ENCODE data around the gene TMEM63C. TPM values are rescaled to one million over a fixed set of nuclear protein-coding genes. Genes with fewer than 3 reads are reported as not detected.

The TMEM63C gene
- total and polyA plus RNA-seq, 2 donors from 2014 or later = 0.84 to 1.9 TPM

- Histone ChIP-seq H3K4me3 (ENCODE audit: low read length in 3 of 3) (no peak overlapping the region), H3K27me3 (ENCODE audit: control insufficient read depth, insufficient read depth, low read length) (no peaks in the 10 kb centered on the region)
- peak in 1 of 5 donors; percentile 22 for DNase-seq
These were observed 5.5 kb downstream of the TMEM63C start for GRCh38 chr14:77186911-77187648.

DNA sequence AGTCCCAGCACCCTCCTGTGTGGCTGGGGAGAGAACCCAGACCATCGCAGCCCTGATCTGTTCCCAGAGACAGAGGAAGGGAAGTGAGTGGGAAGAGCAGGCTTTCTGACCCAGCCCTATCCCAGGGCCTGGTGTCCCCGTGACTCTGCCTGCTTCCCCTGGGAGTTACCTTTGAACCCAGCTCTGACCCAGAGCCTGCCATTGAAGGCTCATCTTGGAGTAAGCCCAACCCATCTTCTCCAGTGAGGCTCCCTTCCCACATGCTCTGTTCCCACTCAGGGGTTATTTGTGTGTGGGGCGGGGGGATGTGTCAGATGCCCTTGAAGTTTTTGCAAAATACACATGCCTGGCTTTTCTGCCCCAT is 6.0 kb downstream of the TMEM63C start:
- no peak for DNase-seq
- no peak for FAIRE-seq
- TF ChIP-seq, protein P1, sequence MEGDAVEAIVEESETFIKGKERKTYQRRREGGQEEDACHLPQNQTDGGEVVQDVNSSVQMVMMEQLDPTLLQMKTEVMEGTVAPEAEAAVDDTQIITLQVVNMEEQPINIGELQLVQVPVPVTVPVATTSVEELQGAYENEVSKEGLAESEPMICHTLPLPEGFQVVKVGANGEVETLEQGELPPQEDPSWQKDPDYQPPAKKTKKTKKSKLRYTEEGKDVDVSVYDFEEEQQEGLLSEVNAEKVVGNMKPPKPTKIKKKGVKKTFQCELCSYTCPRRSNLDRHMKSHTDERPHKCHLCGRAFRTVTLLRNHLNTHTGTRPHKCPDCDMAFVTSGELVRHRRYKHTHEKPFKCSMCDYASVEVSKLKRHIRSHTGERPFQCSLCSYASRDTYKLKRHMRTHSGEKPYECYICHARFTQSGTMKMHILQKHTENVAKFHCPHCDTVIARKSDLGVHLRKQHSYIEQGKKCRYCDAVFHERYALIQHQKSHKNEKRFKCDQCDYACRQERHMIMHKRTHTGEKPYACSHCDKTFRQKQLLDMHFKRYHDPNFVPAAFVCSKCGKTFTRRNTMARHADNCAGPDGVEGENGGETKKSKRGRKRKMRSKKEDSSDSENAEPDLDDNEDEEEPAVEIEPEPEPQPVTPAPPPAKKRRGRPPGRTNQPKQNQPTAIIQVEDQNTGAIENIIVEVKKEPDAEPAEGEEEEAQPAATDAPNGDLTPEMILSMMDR (IDR thresholded peaks at IDR 0.05; ENCODE audit: borderline replicate concordance, extremely low read depth, insufficient read depth) = no peak
- Histone ChIP-seq H3K4me3 (ENCODE audit: low read length in 3 of 3) (no peak overlapping the region), H3K36me3 (ENCODE audit: control insufficient read depth in 2 of 3, insufficient read depth in 3 of 3, low read length in 3 of 3) (no peaks in the 10 kb centered on the region), H3K27ac (ENCODE audit: low read depth in 2 of 2, low read length in 2 of 2) (no peak overlapping the region), H3K27me3 (ENCODE audit: control insufficient read depth, insufficient read depth, low read length) (no peaks in the 10 kb centered on the region), H3K4me1 (ENCODE audit: control insufficient read depth in 2 of 3, insufficient read depth in 2 of 3, low read depth in 1 of 3, low read length in 3 of 3) (no peaks in the 10 kb centered on the region), H3K9me3 (ENCODE audit: control insufficient read depth in 2 of 3, insufficient read depth in 1 of 3, low read length in 3 of 3) (no peaks in the 10 kb centered on the region), H3K9ac (ENCODE audit: low read length in 3 of 3) (no peak overlapping the region)
- intact Hi-C loops (cut with DNase I) = no loop called here

More at GRCh38 chr14:77186911-77187648, 5.5 kb downstream of the TMEM63C start:
- H3K9me3 ChIP-seq (ENCODE audit: control insufficient read depth in 2 of 3, insufficient read depth in 1 of 3, low read length in 3 of 3) = no peaks in the 10 kb centered on the region
- H3K9ac ChIP-seq (ENCODE audit: low read length in 3 of 3) = no peak overlapping the region
- H3K4me1 ChIP-seq (ENCODE audit: control insufficient read depth in 2 of 3, insufficient read depth in 2 of 3, low read depth in 1 of 3, low read length in 3 of 3) = peaks cover 0 to 2% (median 0%) of the 10 kb centered on the region in 3 donors
- no peak overlapping the region for H3K27ac ChIP-seq (ENCODE audit: low read depth in 2 of 2, low read length in 2 of 2)
- TF ChIP-seq, protein P1 (IDR thresholded peaks at IDR 0.05; ENCODE audit: borderline replicate concordance, extremely low read depth, insufficient read depth) = no peak
- intact Hi-C loops (cut with DNase I) = no loop called here
- FAIRE-seq = no peak
- no peaks in the 10 kb centered on the region for H3K36me3 ChIP-seq (ENCODE audit: control insufficient read depth in 2 of 3, insufficient read depth in 3 of 3, low read length in 3 of 3)

DNA sequence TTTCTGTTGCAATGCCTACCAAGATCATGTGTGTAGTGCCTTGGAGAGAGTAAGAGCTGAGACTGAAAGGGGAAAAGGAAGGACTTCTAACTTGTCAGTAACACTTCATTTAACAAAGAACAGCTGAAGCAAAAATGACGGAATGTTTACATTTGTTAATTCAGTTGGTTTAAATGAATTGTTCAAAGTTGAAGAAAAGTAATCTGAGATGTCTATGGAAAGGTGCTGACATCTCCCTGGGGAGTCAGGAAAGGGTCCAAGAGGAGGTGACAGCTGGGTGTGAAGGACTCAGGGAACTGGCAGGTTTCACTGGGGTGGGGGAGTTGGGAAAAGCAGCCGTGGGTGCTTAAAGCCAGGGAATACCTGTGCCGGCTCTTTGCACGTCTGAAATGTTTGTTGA is 7.9 kb downstream of the TMEM63C start:
- H3K4me1 ChIP-seq (ENCODE audit: control insufficient read depth in 2 of 3, insufficient read depth in 2 of 3, low read depth in 1 of 3, low read length in 3 of 3) = no peaks in the 10 kb centered on the region
- H3K4me3 ChIP-seq (ENCODE audit: low read length in 3 of 3) = no peak overlapping the region
- TF ChIP-seq, protein P1 (IDR thresholded peaks at IDR 0.05; ENCODE audit: borderline replicate concordance, extremely low read depth, insufficient read depth) = no peak
- DNase-seq (no peak), FAIRE-seq (no peak)
- no peaks in the 10 kb centered on the region for H3K36me3 ChIP-seq (ENCODE audit: control insufficient read depth in 2 of 3, insufficient read depth in 3 of 3, low read length in 3 of 3)
- no peaks in the 10 kb centered on the region for H3K9me3 ChIP-seq (ENCODE audit: control insufficient read depth in 2 of 3, insufficient read depth in 1 of 3, low read length in 3 of 3)
- H3K27ac ChIP-seq (ENCODE audit: low read depth in 2 of 2, low read length in 2 of 2) = no peak overlapping the region
- no peak overlapping the region for H3K9ac ChIP-seq (ENCODE audit: low read length in 3 of 3)
- H3K27me3 ChIP-seq (ENCODE audit: control insufficient read depth, insufficient read depth, low read length) = no peaks in the 10 kb centered on the region
- intact Hi-C loops (cut with DNase I) = no loop called here

Measured in kidney (tissue), 14 donors.